ENCODE measurements around the gene ACP2.

DNA sequence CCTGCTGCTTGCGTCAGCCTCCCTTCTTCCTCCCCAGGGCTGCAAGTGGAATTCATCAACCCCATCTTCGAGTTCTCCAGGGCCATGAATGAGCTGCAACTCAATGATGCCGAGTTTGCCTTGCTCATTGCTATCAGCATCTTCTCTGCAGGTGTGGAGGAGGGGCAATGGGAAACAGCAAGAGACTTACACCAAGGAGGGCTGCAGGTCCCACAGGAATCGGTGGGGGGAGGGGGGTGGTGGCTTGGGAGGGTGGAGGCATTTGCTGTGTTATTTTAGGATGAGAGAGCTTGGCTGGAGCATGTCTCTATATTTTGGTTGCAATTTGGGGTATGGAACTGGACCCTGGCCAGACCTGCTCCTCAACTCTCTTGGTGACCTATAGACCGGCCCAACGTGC lies 19.3 kb upstream of the ACP2 start:
- TF ChIP-seq POLR2A (IDR thresholded peaks at IDR 0.05): no peak
- TF ChIP-seq, protein P1, sequence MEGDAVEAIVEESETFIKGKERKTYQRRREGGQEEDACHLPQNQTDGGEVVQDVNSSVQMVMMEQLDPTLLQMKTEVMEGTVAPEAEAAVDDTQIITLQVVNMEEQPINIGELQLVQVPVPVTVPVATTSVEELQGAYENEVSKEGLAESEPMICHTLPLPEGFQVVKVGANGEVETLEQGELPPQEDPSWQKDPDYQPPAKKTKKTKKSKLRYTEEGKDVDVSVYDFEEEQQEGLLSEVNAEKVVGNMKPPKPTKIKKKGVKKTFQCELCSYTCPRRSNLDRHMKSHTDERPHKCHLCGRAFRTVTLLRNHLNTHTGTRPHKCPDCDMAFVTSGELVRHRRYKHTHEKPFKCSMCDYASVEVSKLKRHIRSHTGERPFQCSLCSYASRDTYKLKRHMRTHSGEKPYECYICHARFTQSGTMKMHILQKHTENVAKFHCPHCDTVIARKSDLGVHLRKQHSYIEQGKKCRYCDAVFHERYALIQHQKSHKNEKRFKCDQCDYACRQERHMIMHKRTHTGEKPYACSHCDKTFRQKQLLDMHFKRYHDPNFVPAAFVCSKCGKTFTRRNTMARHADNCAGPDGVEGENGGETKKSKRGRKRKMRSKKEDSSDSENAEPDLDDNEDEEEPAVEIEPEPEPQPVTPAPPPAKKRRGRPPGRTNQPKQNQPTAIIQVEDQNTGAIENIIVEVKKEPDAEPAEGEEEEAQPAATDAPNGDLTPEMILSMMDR (IDR thresholded peaks at IDR 0.05): no peak

All from adrenal gland (tissue), 5 donors.